ENCODE measurements around the gene SOX3. TPM values are rescaled to one million over a fixed set of nuclear protein-coding genes. Genes with fewer than 3 reads are reported as not detected.

Gene SOX3
- total and polyA plus RNA-seq, 2 of the 13 experiments (the other 11 are each of a cell fraction or from before 2014, with no cell fraction given), result not detected

GRCh38 chrX:140503238-140503601 is 1.6 kb downstream of the SOX3 start (continued):
- TF ChIP-seq HOMEZ (CRISPR knock-in tag; IDR thresholded peaks at IDR 0.05; ENCODE audit: low read depth), result no peak
- TF ChIP-seq ELF4 (CRISPR knock-in tag; IDR thresholded peaks at IDR 0.05; ENCODE audit: borderline replicate concordance), result no peak
- TF ChIP-seq FOXP1 (IDR thresholded peaks at IDR 0.05), result no peak
- TF ChIP-seq FOXP1 (CRISPR knock-in tag; IDR thresholded peaks at IDR 0.05), result no peak
- no peak for TF ChIP-seq IKZF1 (IDR thresholded peaks at IDR 0.05)

- H3K27me3 ChIP-seq (ENCODE audit: control insufficient read depth in 1 of 2, insufficient read depth in 2 of 2, low read length in 2 of 2), result no peaks in the 10 kb centered on the region; a peak in 2 of 5 replicates
- FAIRE-seq, result no peak
- no peaks in the 10 kb centered on the region for H3K36me3 ChIP-seq (replicated peaks in 1 of 2; ENCODE audit: control insufficient read depth in 1 of 2, insufficient read depth in 2 of 2, low read length in 2 of 2)
- 52% methylated on average over 16 of the region's 40 CpGs for WGBS (ENCODE audit: low lambda C conversion rate)
- BruUV-seq (replicated peaks), result no TSS peak
- H3K4me1 ChIP-seq (ENCODE audit: insufficient read depth, low read length), result no peaks in the 10 kb centered on the region
- no peak overlapping the region for H3K4me3 ChIP-seq (replicated peaks in 1 of 3; ENCODE audit: insufficient read depth in 1 of 3, low read depth in 2 of 3, low read length in 3 of 3)
- DNase-seq (ENCODE audit: low spot score), result no peak
- no peak overlapping the region for H3K27ac ChIP-seq (ENCODE audit: extremely low read length, insufficient read depth, low read length)
- intact Hi-C loops (cut with micrococcal nuclease; ENCODE audit: unreplicated experiment), result no loop called here
- in situ Hi-C loops (cut with HindIII; ENCODE audit: extremely low pct_ligation_motif_present, low pct_unique_long_range_greater_than_20kb), result no loop called here
- H2AFZ ChIP-seq (ENCODE audit: low read length), result no peak overlapping the region
- no peak for ATAC-seq
- H3K79me2 ChIP-seq (ENCODE audit: insufficient read depth, low read length), result no peaks in the 10 kb centered on the region
- CTCF ChIA-PET (ENCODE audit: low intra/inter-chr PET ratio, low total read pairs), result no interaction called here
- no peak overlapping the region for H3K4me2 ChIP-seq (ENCODE audit: low read depth, low read length)
- no peaks in the 10 kb centered on the region for H4K20me1 ChIP-seq (ENCODE audit: insufficient read depth, low read length)
- H3K9ac ChIP-seq (ENCODE audit: insufficient read depth, low read depth, low read length), result no peak overlapping the region
- H3K9me3 ChIP-seq (ENCODE audit: low read length), result no peaks in the 10 kb centered on the region
- POLR2A ChIA-PET, result no interaction called here
- TF ChIP-seq PRPF4 (IDR thresholded peaks at IDR 0.05; ENCODE audit: low read depth, low read length, poor library complexity, severe bottlenecking) (no peak), SNRNP70 (IDR thresholded peaks at IDR 0.05; ENCODE audit: low read depth, low read length) (no peak), CSRNP1 (CRISPR knock-in tag; IDR thresholded peaks at IDR 0.05) (no peak), THAP8 (CRISPR knock-in tag; IDR thresholded peaks at IDR 0.05; ENCODE audit: borderline replicate concordance) (no peak), BCLAF1 (IDR thresholded peaks at IDR 0.05) (no peak), CHD4 (IDR thresholded peaks at IDR 0.05; ENCODE audit: borderline replicate concordance, low read length) (no peak), ZNF33A (CRISPR knock-in tag; IDR thresholded peaks at IDR 0.05; ENCODE audit: borderline replicate concordance) (no peak), ZFP36 (IDR thresholded peaks at IDR 0.05; ENCODE audit: borderline replicate concordance, low read depth, low read length, partially characterized antibody) (no peak), MBNL3 (CRISPR knock-in tag; conservative IDR thresholded peaks at IDR 0.05) (no peak), ZNF775 (CRISPR knock-in tag; IDR thresholded peaks at IDR 0.05; ENCODE audit: borderline replicate concordance) (no peak), ZBTB3 (CRISPR knock-in tag; IDR thresholded peaks at IDR 0.05; ENCODE audit: borderline replicate concordance, low read depth) (no peak), MEIS1 (CRISPR knock-in tag; IDR thresholded peaks at IDR 0.05; ENCODE audit: borderline replicate concordance) (no peak)
Observed at GRCh38 chrX:140502491-140503237, 2.2 kb downstream of the SOX3 start.
